Measurements from ENCODE around the gene PLXDC2.

PLXDC2 gene

DNA sequence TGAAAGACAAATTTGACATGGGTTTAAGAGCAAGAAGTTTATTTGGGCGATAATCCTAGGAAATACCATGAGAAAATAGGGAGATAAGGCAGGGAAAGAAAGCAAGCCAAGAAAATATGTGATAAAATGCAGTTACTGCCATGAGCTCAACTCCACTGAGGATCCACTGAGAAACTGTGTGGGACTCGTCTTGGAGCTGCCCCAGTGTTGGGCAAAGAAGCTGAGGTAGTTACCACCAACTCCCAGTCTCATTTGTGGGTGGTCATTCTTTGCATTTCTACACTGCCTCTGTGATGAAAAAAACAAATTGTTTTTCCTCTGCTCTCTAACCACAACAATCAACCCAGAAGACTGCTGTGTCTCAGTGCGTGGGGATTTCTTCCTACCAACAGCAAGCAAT, 498.2 kb downstream of the PLXDC2 start:
- DNase-seq (ENCODE audit: low read depth in 2 of 3, low spot score in 2 of 3): no peak

GRCh38 chr10:20327954-20328353, 511.7 kb downstream of the PLXDC2 start:
- no peak for DNase-seq (ENCODE audit: low read depth in 2 of 3, low spot score in 2 of 3)

- no peak for DNase-seq (ENCODE audit: low read depth in 2 of 3, low spot score in 2 of 3)
Measured at GRCh38 chr10:20330246-20330645, 514.0 kb downstream of the PLXDC2 start.

DNA sequence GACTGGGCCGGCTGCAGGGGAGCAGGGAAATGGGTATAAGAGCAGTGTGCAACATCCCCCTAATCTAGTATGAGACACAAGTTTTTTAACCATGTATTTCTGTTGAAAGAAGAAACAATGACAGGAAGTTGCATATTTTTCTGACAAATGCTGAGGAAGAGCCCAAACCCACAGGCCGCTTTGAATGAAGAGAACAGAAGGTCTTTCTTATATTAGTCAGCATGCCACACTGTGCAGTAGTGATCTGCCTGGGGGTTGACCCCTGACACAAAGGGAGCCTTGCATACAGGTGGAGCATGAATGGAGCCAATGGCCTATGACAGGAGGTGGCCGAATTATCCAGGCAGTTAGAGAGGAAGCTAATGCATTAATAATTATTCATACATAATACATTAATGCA, 518.3 kb downstream of the PLXDC2 start:
- DNase-seq (ENCODE audit: low read depth in 2 of 3, low spot score in 2 of 3): no peak

Data from activated CD8-positive, alpha-beta memory T cell treated with anti-CD3 and anti-CD28 coated beads for 48 hours (primary cell).